LNCAP (cell line): Measurements from ENCODE around the gene PRR36.

ENCODE experiments used
- CTCF ChIP-seq: fragments of 450-650 bp; IDR thresholded peaks from 2 replicates; pipeline ENCODE4 v1.5.1; 2017; ENCODE audit warnings: mild to moderate bottlenecking

PRR36 gene

GRCh38 chr19:7819337-7819736, 54.9 kb downstream of the PRR36 start:
- no peak for TF ChIP-seq CTCF

DNA sequence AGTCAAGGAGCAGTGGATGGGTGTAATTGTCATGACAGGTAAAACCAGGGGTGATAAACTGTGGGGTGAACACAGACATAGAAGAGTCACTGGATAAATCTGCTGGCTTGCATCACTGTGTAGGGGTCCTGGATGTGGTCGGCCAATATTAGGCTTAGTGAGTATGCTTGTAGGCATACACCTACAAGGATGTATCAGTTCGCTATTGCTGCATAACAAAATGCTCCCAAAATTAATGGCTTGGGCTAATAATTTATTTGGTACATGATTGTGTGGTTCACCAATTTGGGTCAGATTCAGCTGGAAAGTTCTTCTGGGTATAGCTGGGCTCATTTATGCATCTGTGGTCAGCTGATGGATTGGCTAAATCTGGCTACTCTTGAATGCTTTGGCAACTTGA, 55.4 kb downstream of the PRR36 start:
- no peak for TF ChIP-seq CTCF
